GM20000 (cell line): ENCODE measurements around the gene TRPC3.

ENCODE experiments used
- DNase-seq: peaks from one replicate; pipeline ENCODE4 v3.0.0; 2012; ENCODE audit warnings: low spot score
- CTCF ChIP-seq: IDR thresholded peaks from 2 replicates; pipeline ENCODE4 v1.5.1; 2012; ENCODE audit warnings: mild to moderate bottlenecking, control low read depth; ENCODE audit errors: extremely low read depth, missing control alignments

Gene TRPC3

DNA sequence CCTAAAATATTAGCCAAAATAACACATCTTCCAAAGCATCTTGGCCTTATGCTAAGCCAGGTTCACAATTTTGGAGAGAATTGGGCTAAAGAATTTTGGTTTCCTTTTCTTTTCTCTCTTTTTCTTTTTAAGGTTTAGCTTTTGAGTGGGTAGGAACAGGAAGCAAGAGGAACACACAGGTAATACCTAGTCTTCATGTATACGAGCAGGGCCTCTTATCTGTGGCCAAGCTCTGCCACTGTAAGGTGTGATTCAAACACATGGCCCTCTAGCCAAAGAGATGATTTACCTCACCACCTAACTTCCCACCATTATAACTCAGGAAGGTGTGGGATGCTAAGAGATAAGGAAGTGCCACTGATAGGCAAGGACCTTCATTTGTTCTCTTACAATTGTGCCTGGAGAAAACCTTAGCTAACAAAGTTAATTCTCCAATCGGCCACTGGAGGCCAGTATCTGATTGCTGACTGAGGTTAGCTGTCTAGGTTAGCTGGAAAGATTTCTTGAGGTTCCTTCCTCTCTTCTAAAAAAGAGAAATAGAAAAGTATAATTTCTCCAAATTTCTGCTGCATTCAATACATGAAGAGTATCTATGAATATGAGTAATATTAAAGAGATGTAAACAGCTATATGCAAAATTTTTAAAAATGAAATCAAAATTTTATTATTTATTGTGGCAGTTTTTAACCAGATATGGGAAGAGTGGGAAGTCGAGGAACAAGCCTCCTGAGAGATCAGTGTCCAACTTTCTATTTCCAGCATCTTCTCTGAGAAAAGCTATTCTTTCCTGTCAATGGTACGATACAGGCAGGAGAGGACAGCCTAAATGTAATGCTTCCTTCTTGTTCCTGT is 51.5 kb downstream of the TRPC3 start:
- DNase-seq: peak; percentile 51
- peak; percentile 75 for TF ChIP-seq CTCF

- DNase-seq: no peak
- no peak for TF ChIP-seq CTCF
Measured at GRCh38 chr4:121898150-121898549, 53.7 kb downstream of the TRPC3 start.

DNA sequence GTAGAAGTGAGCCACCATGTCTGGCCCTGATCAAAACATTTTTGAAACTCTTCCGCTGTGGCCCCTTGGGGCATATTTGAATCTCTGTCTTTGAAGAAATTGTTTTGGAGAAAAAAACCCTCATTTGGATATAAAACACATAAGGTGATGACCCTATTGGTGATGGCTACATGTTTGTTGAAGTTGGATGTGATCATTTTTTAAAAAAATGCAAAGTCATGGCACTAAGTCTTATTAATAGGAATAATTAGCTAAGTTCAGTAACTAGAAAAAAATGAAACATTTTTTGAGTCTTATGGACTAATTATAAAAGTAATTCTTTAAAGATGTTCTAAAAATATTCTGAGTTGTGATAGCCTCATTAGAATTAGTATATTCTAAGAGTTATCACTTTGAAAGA is 63.7 kb downstream of the TRPC3 start:
- TF ChIP-seq CTCF: no peak

GRCh38 chr4:121885115-121885514 is 66.7 kb downstream of the TRPC3 start:
- TF ChIP-seq CTCF: no peak

More for the DNA sequence above, 63.7 kb downstream of the TRPC3 start:
- no peak for DNase-seq

GRCh38 chr4:121881158-121881557 is 70.7 kb downstream of the TRPC3 start:
- TF ChIP-seq CTCF: no peak

More at GRCh38 chr4:121885115-121885514, 66.7 kb downstream of the TRPC3 start:
- no peak for DNase-seq

DNA sequence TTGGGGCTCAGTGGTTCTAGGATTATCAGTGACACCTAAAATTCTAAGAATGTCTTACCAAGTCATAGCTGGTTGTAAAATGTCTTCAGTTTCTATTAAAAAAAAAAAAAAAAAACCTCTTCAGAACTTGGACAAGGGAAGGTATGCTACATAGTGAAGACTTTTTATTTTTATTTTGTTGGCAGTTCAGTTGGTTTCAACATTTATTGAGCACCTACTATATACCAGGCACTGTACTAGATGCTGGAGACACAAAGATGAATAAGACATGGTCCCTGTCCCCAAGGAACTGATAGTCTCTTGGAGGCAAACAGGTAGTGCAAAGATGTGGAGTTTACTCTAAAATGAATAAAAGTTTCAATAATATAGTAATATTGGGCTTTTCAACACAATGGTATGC is 72.7 kb downstream of the TRPC3 start:
- DNase-seq: no peak
- TF ChIP-seq CTCF: no peak

More at GRCh38 chr4:121881158-121881557, 70.7 kb downstream of the TRPC3 start:
- no peak for DNase-seq

GRCh38 chr4:121877041-121877773 is 74.7 kb downstream of the TRPC3 start:
- TF ChIP-seq CTCF: no peak
- no peak for DNase-seq
